ENCODE measurements around the gene MST1. TPM values are rescaled to one million over a fixed set of nuclear protein-coding genes. Genes with fewer than 3 reads are reported as not detected.

Gene MST1
- total RNA-seq, 3 donors from 2014 or later: 9.3 to 23.6 (median 21.2) TPM

GRCh38 chr3:49712631-49713317, 23.5 kb upstream of the MST1 start:
- Histone ChIP-seq H3K4me1 (no peaks in the 10 kb centered on the region), H3K27ac (no peak overlapping the region), H3K36me3 (no peaks in the 10 kb centered on the region), H3K27me3 (no peaks in the 10 kb centered on the region), H3K4me3 (no peak overlapping the region), H3K9me3 (no peaks in the 10 kb centered on the region)
- TF ChIP-seq POLR2A (IDR thresholded peaks at IDR 0.05): no peak
- TF ChIP-seq CTCF (IDR thresholded peaks at IDR 0.05): no peak
- intact Hi-C loops (cut with DNase I; ENCODE audit: low total_unique reads): no loop called here
- no peak for DNase-seq (ENCODE audit: low spot score in 2 of 2)

DNA sequence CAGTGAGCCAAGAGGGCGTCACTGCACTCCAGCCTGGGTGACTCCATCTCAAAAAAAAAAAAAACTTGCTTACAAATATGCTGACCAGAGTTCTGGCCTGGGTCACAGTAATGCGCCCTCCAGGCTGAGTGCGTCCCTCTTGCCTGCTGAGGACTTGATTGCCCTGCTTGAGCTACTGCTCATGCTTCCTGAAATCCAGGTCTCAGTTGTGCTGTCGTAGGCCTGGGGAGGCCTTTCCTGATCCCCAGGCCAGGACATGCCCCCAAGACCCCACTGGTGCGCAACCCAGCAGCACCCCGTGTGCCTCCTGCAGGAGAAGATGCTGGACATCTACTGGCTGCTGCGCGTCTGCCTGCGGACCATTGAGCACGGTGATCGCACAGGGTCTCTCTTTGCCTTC, 22.9 kb upstream of the MST1 start:
- H3K9me3 ChIP-seq: no peaks in the 10 kb centered on the region
- H3K4me3 ChIP-seq: no peak overlapping the region
- H3K27me3 ChIP-seq: no peaks in the 10 kb centered on the region
- intact Hi-C loops (cut with DNase I; ENCODE audit: low total_unique reads): no loop called here
- TF ChIP-seq POLR2A (IDR thresholded peaks at IDR 0.05) (no peak), POLR2AphosphoS5 (IDR thresholded peaks at IDR 0.05) (no peak)
- H3K27ac ChIP-seq: no peak overlapping the region
- no peaks in the 10 kb centered on the region for H3K36me3 ChIP-seq
- no peaks in the 10 kb centered on the region for H3K4me1 ChIP-seq
- DNase-seq (ENCODE audit: low spot score in 2 of 2): no peak

- Histone ChIP-seq H3K27ac (no peak overlapping the region), H3K36me3 (no peaks in the 10 kb centered on the region), H3K4me1 (no peaks in the 10 kb centered on the region), H3K9me3 (no peaks in the 10 kb centered on the region), H3K4me3 (no peak overlapping the region), H3K27me3 (no peaks in the 10 kb centered on the region)
- DNase-seq (ENCODE audit: low spot score in 2 of 2): no peak
- TF ChIP-seq POLR2A (IDR thresholded peaks at IDR 0.05) (no peak), POLR2AphosphoS5 (IDR thresholded peaks at IDR 0.05) (no peak)
- intact Hi-C loops (cut with DNase I; ENCODE audit: low total_unique reads): no loop called here
Observed at GRCh38 chr3:49711489-49711888, 22.2 kb upstream of the MST1 start.

DNA sequence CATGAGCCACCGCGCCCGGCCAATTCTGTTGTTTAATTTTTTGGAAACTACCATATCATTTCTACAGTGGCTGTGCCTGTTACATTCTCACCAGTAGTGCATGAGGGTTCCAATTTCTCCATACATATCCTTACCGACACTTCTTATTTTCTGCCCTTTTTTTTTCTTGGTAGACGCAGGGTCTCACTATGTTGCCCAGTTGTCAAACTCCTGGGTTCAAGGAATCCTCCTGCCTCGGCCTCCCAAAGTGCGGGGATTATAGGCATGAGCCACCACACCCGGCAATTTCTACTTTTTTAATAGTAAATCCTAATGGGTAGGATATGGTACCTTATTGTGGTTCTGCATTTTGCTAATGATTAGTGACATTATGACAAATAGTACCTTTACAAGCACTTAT, 20.6 kb upstream of the MST1 start:
- Histone ChIP-seq H3K27ac (no peak overlapping the region), H3K9me3 (no peaks in the 10 kb centered on the region), H3K36me3 (no peaks in the 10 kb centered on the region), H3K27me3 (no peaks in the 10 kb centered on the region), H3K4me3 (no peak overlapping the region), H3K4me1 (no peaks in the 10 kb centered on the region)
- intact Hi-C loops (cut with DNase I; ENCODE audit: low total_unique reads): no loop called here
- DNase-seq (ENCODE audit: low spot score in 2 of 2): no peak
- no peak for TF ChIP-seq POLR2AphosphoS5 (IDR thresholded peaks at IDR 0.05)
- TF ChIP-seq POLR2A (IDR thresholded peaks at IDR 0.05): no peak
- no peak for TF ChIP-seq CTCF (IDR thresholded peaks at IDR 0.05)

- no peaks in the 10 kb centered on the region for H3K36me3 ChIP-seq
- H3K9me3 ChIP-seq: no peaks in the 10 kb centered on the region
- no peak for TF ChIP-seq POLR2AphosphoS5 (IDR thresholded peaks at IDR 0.05)
- no peak for TF ChIP-seq CTCF (IDR thresholded peaks at IDR 0.05)
- TF ChIP-seq POLR2A (IDR thresholded peaks at IDR 0.05): no peak
- H3K27ac ChIP-seq: no peak overlapping the region
- no peak overlapping the region for H3K4me3 ChIP-seq
- no peaks in the 10 kb centered on the region for H3K4me1 ChIP-seq
- intact Hi-C loops (cut with DNase I; ENCODE audit: low total_unique reads): no loop called here
- H3K27me3 ChIP-seq: no peaks in the 10 kb centered on the region
- DNase-seq (ENCODE audit: low spot score in 2 of 2): no peak
Observed at GRCh38 chr3:49707113-49707480, 17.8 kb upstream of the MST1 start.

DNA sequence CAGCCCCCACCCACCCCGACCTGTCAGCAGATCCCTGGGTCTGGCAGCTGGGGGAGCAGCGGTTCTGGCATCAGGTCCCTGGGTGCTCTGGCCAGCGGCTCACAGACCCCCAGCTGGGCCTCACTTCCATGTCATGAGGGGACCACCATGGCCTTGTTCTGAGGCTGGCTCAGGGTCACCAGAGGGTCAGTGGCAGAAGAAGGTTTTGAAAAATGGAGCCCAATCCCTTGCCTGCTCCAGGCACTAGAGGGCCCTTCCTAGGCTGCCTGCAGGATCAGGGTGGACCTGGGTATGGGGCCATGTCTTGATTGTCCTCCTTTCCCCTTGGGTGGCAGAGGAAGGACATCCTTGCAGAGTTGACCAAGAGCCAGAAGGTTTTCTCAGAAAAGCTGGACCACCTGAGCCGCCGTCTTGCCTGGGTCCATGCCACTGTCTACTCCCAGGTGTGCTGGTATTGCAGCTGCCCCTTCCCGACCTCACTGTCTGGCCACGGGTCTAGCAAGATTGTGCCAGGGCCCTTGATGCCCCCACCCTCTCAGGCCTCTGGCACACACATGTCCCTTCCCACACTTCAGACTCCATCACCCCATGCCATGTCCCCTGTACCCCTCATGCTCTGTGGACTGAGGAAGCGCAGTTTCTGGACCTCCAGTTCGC, 17.3 kb upstream of the MST1 start:
- Histone ChIP-seq H3K27ac (no peak overlapping the region), H3K27me3 (no peaks in the 10 kb centered on the region), H3K4me3 (no peak overlapping the region), H3K9me3 (no peaks in the 10 kb centered on the region), H3K36me3 (no peaks in the 10 kb centered on the region), H3K4me1 (no peaks in the 10 kb centered on the region)
- no peak for TF ChIP-seq CTCF (IDR thresholded peaks at IDR 0.05)
- TF ChIP-seq POLR2A (IDR thresholded peaks at IDR 0.05): no peak
- TF ChIP-seq POLR2AphosphoS5 (IDR thresholded peaks at IDR 0.05): no peak
- intact Hi-C loops (cut with DNase I; ENCODE audit: low total_unique reads): no loop called here
- DNase-seq (ENCODE audit: low spot score in 2 of 2): no peak

Measured in breast epithelium (tissue), 4 donors.